Stimulated activated naive CD8-positive, alpha-beta T cell treated with anti-CD3 and anti-CD28 coated beads, Interleukin-15, Interleukin-2, amounts not matched to agents 100 U/mL and 50 U/mL, for 24 hours (primary cell): ENCODE results near the gene GAB4.
"Not testable (repeated sequence)": the region's sequence is repeated elsewhere in the genome, so short reads cannot be mapped to it uniquely, and the experiment has no call there.

ENCODE experiments used
- ATAC-seq: fragments of 150-1000 bp; cut with Tn5 transposase; one replicate; pipeline ENCODE4 v1.10.0; 2021
- DNase-seq: peaks from one replicate; pipeline ENCODE4 v3.0.0; 2021

Gene GAB4

GRCh38 chr22:16958475-16958874 is 49.5 kb downstream of the GAB4 start:
- ATAC-seq, result no peak
- DNase-seq, result no peak

- ATAC-seq (no peak), DNase-seq (no peak)
Observed at GRCh38 chr22:16957781-16958180, 50.2 kb downstream of the GAB4 start.

GRCh38 chr22:16956290-16956689 is 51.7 kb downstream of the GAB4 start:
- no peak for DNase-seq
- no peak for ATAC-seq

GRCh38 chr22:16955678-16956210 is 52.3 kb downstream of the GAB4 start:
- no peak for ATAC-seq
- no peak for DNase-seq

GRCh38 chr22:16955081-16955480 is 52.9 kb downstream of the GAB4 start:
- ATAC-seq (no peak), DNase-seq (no peak)

- ATAC-seq (no peak), DNase-seq (no peak)
Observed at GRCh38 chr22:16954060-16954403, 54.0 kb downstream of the GAB4 start.

- no peak for DNase-seq
- ATAC-seq, result no peak
Observed at GRCh38 chr22:16953206-16954059, 54.6 kb downstream of the GAB4 start.

- ATAC-seq (peak; percentile 88), DNase-seq (no peak)
Observed at GRCh38 chr22:16949561-16949960, 58.5 kb downstream of the GAB4 start.

GRCh38 chr22:16937811-16938210 is 70.2 kb downstream of the GAB4 start:
- DNase-seq (no peak), ATAC-seq (no peak)

GRCh38 chr22:16937209-16937608 is 70.8 kb downstream of the GAB4 start:
- not testable (repeated sequence) for DNase-seq, ATAC-seq

- ATAC-seq (no peak), DNase-seq (no peak)
Observed at GRCh38 chr22:16936625-16937024, 71.4 kb downstream of the GAB4 start.

- DNase-seq (no peak), ATAC-seq (no peak)
Observed at GRCh38 chr22:16935209-16935608, 72.8 kb downstream of the GAB4 start.

GRCh38 chr22:16933291-16934282 is 74.4 kb downstream of the GAB4 start:
- no peak for ATAC-seq
- no peak for DNase-seq

GRCh38 chr22:16932577-16932976 is 75.4 kb downstream of the GAB4 start:
- ATAC-seq (no peak), DNase-seq (no peak)

GRCh38 chr22:16925407-16925966 is 82.5 kb downstream of the GAB4 start:
- no peak for ATAC-seq
- DNase-seq, result no peak

GRCh38 chr22:16922706-16923105 is 85.3 kb downstream of the GAB4 start:
- ATAC-seq (no peak), DNase-seq (no peak)

GRCh38 chr22:16922076-16922475 is 85.9 kb downstream of the GAB4 start:
- ATAC-seq (no peak), DNase-seq (no peak)

GRCh38 chr22:16917144-16918003 is 90.6 kb downstream of the GAB4 start:
- DNase-seq, result peak; percentile 74
- no peak for ATAC-seq

- DNase-seq, result no peak
Observed at GRCh38 chr22:16915701-16916100, 92.3 kb downstream of the GAB4 start.

GRCh38 chr22:16914911-16915310 is 93.1 kb downstream of the GAB4 start:
- DNase-seq, ATAC-seq: not testable (repeated sequence)

More at GRCh38 chr22:16915701-16916100, 92.3 kb downstream of the GAB4 start:
- ATAC-seq, result peak; percentile 46

- no peak for DNase-seq
- ATAC-seq, result no peak
Observed at GRCh38 chr22:16914006-16914405, 94.0 kb downstream of the GAB4 start.
